Gastrocnemius medialis (tissue), 4 donors: ENCODE results near the gene VCAM1. TPM values are rescaled to one million over a fixed set of nuclear protein-coding genes. Genes with fewer than 3 reads are reported as not detected.

Experiments used
- ATAC-seq, 2 donors: fragments of 150-250 bp; one replicate each; pipeline ENCODE4 v1.9.1; 2016
- DNase-seq, 2 donors: peaks; one replicate each; pipeline ENCODE4 v3.0.0-alpha.2; 2019
- H3K27ac ChIP-seq, 4 donors: fragments of 200-600 bp; sonication (generic); 1 replicate in 1 of 4; 2 replicates in 3 of 4; pipeline ENCODE4 v1.5.1; 2016 to 2018; ENCODE audit warnings: mild to moderate bottlenecking in 2 of 4, moderate library complexity in 1 of 4
- H3K27me3 ChIP-seq, 3 donors: fragments of 200-600 bp; sonication (generic) in 2 of 3; 1 replicate in 1 of 3; 2 replicates in 2 of 3; pipeline versions ENCODE4 v1.5.1 to v1.6.0; 2016 to 2019; ENCODE audit warnings: mild to moderate bottlenecking in 1 of 3, moderate library complexity in 1 of 3
- H3K36me3 ChIP-seq, 2 donors: fragments of 200-600 bp; sonication (generic) in 1 of 2; one replicate each; pipeline ENCODE4 v1.5.1; 2017 to 2018
- H3K4me1 ChIP-seq, 2 donors: fragments of 200-600 bp; sonication (generic) in 1 of 2; one replicate each; pipeline ENCODE4 v1.5.1; 2016 to 2017; ENCODE audit warnings: mild to moderate bottlenecking in 2 of 2
- H3K4me3 ChIP-seq, 4 donors: fragments of 200-600 bp; sonication (generic) in 3 of 4; 1 replicate in 1 of 4; 2 replicates in 3 of 4; pipeline ENCODE4 v1.5.1; 2016 to 2019; ENCODE audit warnings: mild to moderate bottlenecking in 2 of 4
- H3K9me3 ChIP-seq, 3 donors: fragments of 200-600 bp; sonication (generic) in 2 of 3; 1 replicate in 1 of 3; 2 replicates in 2 of 3; pipeline ENCODE4 v1.5.1; 2016 to 2019
- CTCF ChIP-seq, 5 experiments: fragments of 450-650 bp in 3 of 5; fragments of 200-600 bp in 2 of 5; sonication (generic) in 2 of 5; IDR thresholded peaks in 4 of 5; conservative IDR thresholded peaks in 1 of 5; 1 replicate in 4 of 5; 2 replicates in 1 of 5; pipeline ENCODE4 v1.5.1; 2016 to 2019; ENCODE audit warnings: antibody characterized with exemption in 5 of 5, mild to moderate bottlenecking in 3 of 5, moderate library complexity in 3 of 5
- POLR2A ChIP-seq, 2 donors: fragments of 450-650 bp; IDR thresholded peaks; one replicate each; pipeline ENCODE4 v1.6.1; 2017; ENCODE audit warnings: antibody characterized with exemption in 2 of 2, mild to moderate bottlenecking in 2 of 2, moderate library complexity in 2 of 2
- in situ Hi-C, 4 donors: fragments of 200-750 bp; cut with MboI; loops; one replicate each; pipeline versions ENCODE4 v1.15.0 to v1.8.0; 2017; ENCODE audit warnings: low sequenced_read_pairs in 4 of 4
- intact Hi-C: fragments of 100-400 bp; cut with DNase I; formaldehyde crosslinking; loops from one replicate; pipeline ENCODE4 v1.15.1; 2023; ENCODE audit warnings: low total_unique reads
- total RNA-seq, 4 donors: library from RNA; depleted of rRNA; stranded (reverse); fragments of >200 nt; gene quantifications; one replicate each; pipeline versions ENCODE4 v1.1.0 to v1.2.3, GENCODE V29; 2016

VCAM1 gene
- total RNA-seq, 4 donors from 2014 or later = 0.72 to 2.4 (median 1.4) TPM

GRCh38 chr1:100750005-100750885 lies 30.7 kb downstream of the VCAM1 start:
- no peak for DNase-seq
- H3K36me3 ChIP-seq = no peaks in the 10 kb centered on the region
- ATAC-seq = no peak
- no peak overlapping the region for H3K27ac ChIP-seq
- TF ChIP-seq CTCF (IDR thresholded peaks at IDR 0.05 in 4 of 5, conservative IDR thresholded peaks at IDR 0.05 in 1 of 5) (no peak), POLR2A (IDR thresholded peaks at IDR 0.05) (no peak)
- intact Hi-C loops = no loop called here
- in situ Hi-C loops = no loop called here
- no peaks in the 10 kb centered on the region for H3K9me3 ChIP-seq
- H3K4me3 ChIP-seq = no peak overlapping the region
- H3K27me3 ChIP-seq = no peaks in the 10 kb centered on the region
- no peaks in the 10 kb centered on the region for H3K4me1 ChIP-seq

GRCh38 chr1:100752791-100753190 lies 33.2 kb downstream of the VCAM1 start:
- Histone ChIP-seq H3K4me1 (no peaks in the 10 kb centered on the region), H3K4me3 (no peak overlapping the region), H3K36me3 (no peaks in the 10 kb centered on the region), H3K27ac (no peak overlapping the region), H3K9me3 (no peaks in the 10 kb centered on the region), H3K27me3 (no peaks in the 10 kb centered on the region)
- intact Hi-C loops (no loop called here), in situ Hi-C loops (no loop called here)
- TF ChIP-seq POLR2A (IDR thresholded peaks at IDR 0.05) = no peak
- no peak for TF ChIP-seq CTCF (IDR thresholded peaks at IDR 0.05 in 4 of 5, conservative IDR thresholded peaks at IDR 0.05 in 1 of 5)
- ATAC-seq (no peak), DNase-seq (no peak)

- H3K36me3 ChIP-seq = no peaks in the 10 kb centered on the region
- intact Hi-C loops (no loop called here), in situ Hi-C loops (no loop called here)
- no peak overlapping the region for H3K4me3 ChIP-seq
- no peaks in the 10 kb centered on the region for H3K27me3 ChIP-seq
- DNase-seq (no peak), ATAC-seq (no peak)
- no peak overlapping the region for H3K27ac ChIP-seq
- H3K4me1 ChIP-seq = no peaks in the 10 kb centered on the region
- no peaks in the 10 kb centered on the region for H3K9me3 ChIP-seq
- TF ChIP-seq POLR2A (IDR thresholded peaks at IDR 0.05) = no peak
- no peak for TF ChIP-seq CTCF (IDR thresholded peaks at IDR 0.05 in 4 of 5, conservative IDR thresholded peaks at IDR 0.05 in 1 of 5)
These were observed 38.4 kb downstream of the VCAM1 start for GRCh38 chr1:100757946-100758345.

DNA sequence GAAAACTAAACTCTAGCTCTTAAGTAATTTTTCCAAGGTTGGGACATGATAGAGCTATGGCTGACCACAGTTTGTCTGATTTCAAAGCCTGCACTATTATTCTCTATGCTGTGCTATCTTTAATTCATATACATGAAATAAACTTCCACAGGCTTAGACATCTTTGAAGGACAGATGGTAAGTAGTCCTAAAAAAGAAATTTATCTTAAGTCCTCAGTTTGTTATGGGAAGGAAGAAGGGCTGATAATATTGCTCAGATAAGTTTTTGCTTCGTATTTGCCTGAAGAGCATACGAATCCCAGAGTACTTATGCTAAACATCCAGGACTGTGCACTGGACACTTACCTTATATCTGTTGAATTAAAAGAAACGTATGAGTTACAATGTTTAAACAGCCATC lies 39.6 kb downstream of the VCAM1 start:
- intact Hi-C loops (no loop called here), in situ Hi-C loops (no loop called here)
- no peaks in the 10 kb centered on the region for H3K4me1 ChIP-seq
- no peak for TF ChIP-seq POLR2A (IDR thresholded peaks at IDR 0.05)
- no peaks in the 10 kb centered on the region for H3K9me3 ChIP-seq
- H3K4me3 ChIP-seq = no peak overlapping the region
- H3K36me3 ChIP-seq = no peaks in the 10 kb centered on the region
- no peak for ATAC-seq
- no peak overlapping the region for H3K27ac ChIP-seq
- H3K27me3 ChIP-seq = no peaks in the 10 kb centered on the region
- no peak for DNase-seq

DNA sequence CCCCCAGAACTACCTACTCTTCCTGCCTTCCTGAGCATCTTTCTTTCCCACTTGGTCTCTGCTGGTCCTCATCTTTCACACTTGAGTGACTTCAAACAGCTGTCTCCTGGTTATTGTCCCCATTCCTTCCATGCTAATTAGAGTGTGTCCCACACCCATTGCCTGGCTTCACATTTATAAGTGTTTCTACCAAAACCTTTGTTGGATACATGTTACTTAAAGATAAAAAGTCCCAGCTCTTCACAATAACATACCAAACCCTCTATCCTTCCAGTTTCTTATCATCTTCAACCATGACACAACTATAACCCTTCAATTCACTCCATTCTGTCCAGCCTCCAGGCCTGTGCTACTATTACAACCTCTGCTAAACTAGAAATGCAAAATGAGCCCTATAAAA lies 41.0 kb downstream of the VCAM1 start:
- intact Hi-C loops (no loop called here), in situ Hi-C loops (no loop called here)
- TF ChIP-seq CTCF (IDR thresholded peaks at IDR 0.05 in 4 of 5, conservative IDR thresholded peaks at IDR 0.05 in 1 of 5) (no peak), POLR2A (IDR thresholded peaks at IDR 0.05) (no peak)
- no peaks in the 10 kb centered on the region for H3K36me3 ChIP-seq
- no peak for DNase-seq
- no peak for ATAC-seq
- no peak overlapping the region for H3K4me3 ChIP-seq
- no peak overlapping the region for H3K27ac ChIP-seq
- no peaks in the 10 kb centered on the region for H3K27me3 ChIP-seq
- no peaks in the 10 kb centered on the region for H3K4me1 ChIP-seq
- no peaks in the 10 kb centered on the region for H3K9me3 ChIP-seq
